GM12892 (cell line): ENCODE data around the gene ACTRT3.
"Not testable (repeated sequence)": the region's sequence is repeated elsewhere in the genome, so short reads cannot be mapped to it uniquely, and the experiment has no call there.

Source experiments
- DNase-seq: peaks from one replicate; pipeline ENCODE4 v3.0.0; 2011; ENCODE audit not compliant: insufficient read length
- FAIRE-seq: peaks from 2 replicates; lab custom pipeline; 2011; peaks lifted over from hg19 to GRCh38; lab: Jason Lieb, UNC
- POLR2A ChIP-seq: IDR thresholded peaks from 2 replicates; pipeline ENCODE4 v1.6.1; 2011; ENCODE audit warnings: low read depth, low read length, control low read depth
- POLR2AphosphoS5 ChIP-seq: IDR thresholded peaks from 2 replicates; pipeline ENCODE4 v1.6.1; 2011; ENCODE audit warnings: low read depth, low read length, control low read depth
- TAF1 ChIP-seq: IDR thresholded peaks from 2 replicates; pipeline ENCODE4 v1.6.1; 2011; ENCODE audit warnings: low read depth, mild to moderate bottlenecking, control low read depth, low read length, borderline replicate concordance

Gene ACTRT3

DNA sequence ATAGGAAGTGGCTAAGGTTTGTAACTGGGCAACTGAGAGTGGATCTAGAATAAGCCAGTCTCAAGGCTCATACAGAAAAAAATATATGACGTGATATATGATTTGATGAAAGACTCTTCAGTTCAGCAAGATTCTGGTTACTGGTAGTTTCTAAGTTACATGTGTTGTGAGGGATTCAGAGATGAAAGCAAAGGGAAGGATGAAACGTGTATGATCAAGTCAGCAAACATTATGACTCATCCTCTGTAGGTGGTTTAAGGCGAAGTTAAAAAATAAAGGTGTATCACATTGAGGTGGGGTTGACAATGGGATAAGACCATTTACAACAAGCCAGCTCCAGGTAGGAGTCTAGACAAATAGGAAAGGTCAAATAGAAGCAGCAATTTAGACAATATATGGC lies 20.7 kb downstream of the ACTRT3 start:
- FAIRE-seq, result no peak
- no peak for DNase-seq
- TF ChIP-seq POLR2AphosphoS5 (no peak), TAF1 (no peak), POLR2A (no peak)

DNA sequence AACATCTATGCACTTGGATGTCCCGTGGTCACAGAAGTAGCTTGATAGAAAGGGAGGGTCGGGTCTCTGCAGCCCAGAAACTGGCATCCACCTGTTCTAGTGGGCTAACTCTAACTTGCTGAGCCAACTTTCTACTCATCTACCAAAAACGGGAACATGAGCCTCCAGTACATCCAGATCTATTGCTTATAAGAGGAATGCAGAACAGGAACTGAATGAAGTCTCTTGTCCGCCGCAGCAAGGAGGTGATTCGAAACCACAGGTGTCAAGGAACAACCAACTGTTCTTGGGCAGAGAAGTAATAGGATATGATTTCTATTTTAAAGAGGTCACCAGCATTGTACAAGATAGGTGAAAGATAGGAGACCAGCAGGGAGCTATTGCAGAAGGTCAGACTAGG lies 22.4 kb downstream of the ACTRT3 start:
- TF ChIP-seq TAF1 (no peak), POLR2AphosphoS5 (no peak), POLR2A (no peak)
- DNase-seq, result no peak
- no peak for FAIRE-seq

DNA sequence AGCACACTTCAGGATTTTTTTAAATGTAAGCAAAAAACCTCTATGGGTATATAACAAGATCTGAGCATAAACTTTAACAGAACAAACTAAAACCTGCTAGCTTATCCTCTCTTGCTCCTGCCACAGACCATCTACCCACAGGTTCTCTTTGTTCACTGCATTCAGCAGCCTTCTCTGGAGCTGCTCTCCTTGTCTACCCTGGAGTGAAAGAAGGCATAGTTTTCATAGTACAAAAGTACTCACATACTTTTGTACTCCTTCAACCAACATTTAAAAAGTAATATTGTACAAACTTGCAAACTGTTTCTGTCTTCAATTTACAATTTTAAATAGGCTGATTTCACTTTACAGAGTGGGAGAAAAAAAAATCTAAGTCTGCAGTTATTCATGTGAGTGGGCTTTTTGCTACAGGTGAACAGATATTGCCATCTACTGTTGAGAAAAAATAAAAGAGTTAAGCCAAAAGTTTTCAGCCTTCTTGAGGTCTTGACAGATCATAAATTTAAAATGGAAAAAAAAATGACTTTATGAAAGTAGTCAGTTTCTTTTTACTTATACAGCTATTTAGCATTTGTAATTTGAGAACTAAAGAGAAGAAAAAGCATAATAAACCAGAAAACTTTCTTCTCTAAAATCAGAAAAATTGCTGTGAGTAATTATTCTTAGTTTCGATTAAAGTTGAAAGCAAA lies 24.9 kb downstream of the ACTRT3 start:
- FAIRE-seq, result no peak
- TF ChIP-seq POLR2AphosphoS5 (no peak), POLR2A (no peak), TAF1 (no peak)
- no peak for DNase-seq

DNA sequence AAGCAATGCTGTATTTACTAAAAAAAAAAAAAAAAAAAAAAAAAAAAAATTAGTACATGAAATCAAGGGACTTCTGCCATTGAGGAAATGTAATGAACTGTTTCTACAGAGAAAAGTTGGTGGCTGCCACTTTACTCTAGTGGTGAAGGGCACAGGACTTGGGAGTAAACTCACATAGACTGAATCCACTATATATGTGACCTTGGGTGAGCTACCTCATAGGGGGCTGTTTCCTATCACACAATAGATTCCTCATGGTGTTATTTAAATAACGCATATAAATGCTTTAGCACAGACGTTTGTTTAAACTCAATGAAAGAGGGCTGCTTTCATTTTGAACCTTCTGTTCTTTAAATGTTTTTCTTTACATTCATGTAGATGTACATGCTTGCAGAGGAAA lies 30.3 kb downstream of the ACTRT3 start:
- DNase-seq (no peak), FAIRE-seq (no peak)
- TF ChIP-seq TAF1, result no peak
- no peak for TF ChIP-seq POLR2A
- no peak for TF ChIP-seq POLR2AphosphoS5

DNA sequence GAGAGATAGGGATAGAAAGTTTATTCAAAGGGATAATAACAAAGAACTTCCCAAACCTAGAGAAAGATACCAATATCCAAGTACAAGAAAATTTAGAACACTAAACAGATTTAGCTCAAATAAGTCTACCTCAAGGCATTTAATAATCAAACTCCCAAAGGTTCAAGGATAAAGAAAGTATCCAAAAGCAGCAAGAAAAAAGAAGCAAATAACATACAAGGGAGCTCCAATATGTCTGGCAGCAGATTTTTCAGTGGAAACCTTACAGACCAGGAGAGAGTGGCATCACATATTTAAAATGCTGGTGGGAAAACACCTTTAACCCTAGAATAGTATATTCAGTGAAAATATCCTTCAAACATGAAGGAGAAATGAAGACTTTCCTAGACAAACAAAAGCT lies 37.5 kb downstream of the ACTRT3 start:
- not testable (repeated sequence) for FAIRE-seq

DNA sequence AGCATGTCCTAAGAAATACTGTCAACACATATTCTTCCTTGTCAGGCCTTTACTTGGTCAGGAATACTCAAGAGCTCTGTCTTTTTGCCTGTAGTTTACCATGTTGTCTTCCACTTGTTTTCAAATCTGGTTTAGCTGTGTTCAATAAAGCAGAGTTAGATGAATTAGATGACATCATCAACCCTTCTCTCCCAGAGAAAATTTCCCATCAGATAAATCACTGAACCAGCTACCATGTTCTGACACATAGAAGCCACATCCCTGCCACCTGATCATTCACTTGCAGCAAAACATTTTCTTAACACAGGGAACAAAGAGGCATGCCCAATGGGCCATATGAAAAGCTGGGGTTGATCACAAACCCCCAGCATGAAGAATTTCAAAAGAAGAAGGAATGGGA lies 46.6 kb downstream of the ACTRT3 start:
- FAIRE-seq (no peak), DNase-seq (no peak)
- no peak for TF ChIP-seq POLR2A
- no peak for TF ChIP-seq POLR2AphosphoS5
- no peak for TF ChIP-seq TAF1

More for the DNA sequence above, 37.5 kb downstream of the ACTRT3 start:
- not testable (repeated sequence) for DNase-seq

DNA sequence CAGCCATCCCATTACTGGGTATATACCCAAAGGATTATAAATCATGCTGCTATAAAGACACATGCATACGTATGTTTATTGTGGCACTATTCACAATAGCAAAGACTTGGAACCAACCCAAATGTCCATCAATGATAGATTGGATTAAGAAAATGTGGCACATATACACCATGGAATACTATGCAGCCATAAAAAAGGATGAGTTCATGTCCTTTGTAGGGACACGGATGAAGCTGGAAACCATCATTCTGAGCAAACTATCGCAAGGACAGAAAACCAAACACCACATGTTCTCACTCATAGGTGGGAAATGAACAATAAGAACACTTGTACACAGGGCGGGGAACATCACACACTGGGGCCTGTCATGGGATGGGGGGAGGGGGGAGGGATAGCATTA lies 50.9 kb downstream of the ACTRT3 start:
- not testable (repeated sequence) for DNase-seq, FAIRE-seq
